ENCODE measurements around the gene ATP1A1. TPM values are rescaled to one million over a fixed set of nuclear protein-coding genes. Genes with fewer than 3 reads are reported as not detected.

The ATP1A1 gene
- total and polyA plus RNA-seq, 9 of the 15 experiments (the other 6 are each of a cell fraction or from before 2014, with no cell fraction given): 99.3 to 513 (median 234) TPM

GRCh38 chr1:116361648-116362047 is 11.4 kb upstream of the ATP1A1 start (continued):
- no peak for TF ChIP-seq SREBF2 (CRISPR knock-in tag; IDR thresholded peaks at IDR 0.05)
- TF ChIP-seq JUN (IDR thresholded peaks at IDR 0.05; ENCODE audit: borderline replicate concordance, low read depth, low read length): no peak
- TF ChIP-seq JUN (CRISPR knock-in tag; IDR thresholded peaks at IDR 0.05; ENCODE audit: borderline replicate concordance): no peak
- no peak for TF ChIP-seq NFIX (CRISPR knock-in tag; IDR thresholded peaks at IDR 0.05; ENCODE audit: low read depth)

- 54% methylated on average over 4 of the region's 4 CpGs for WGBS (ENCODE audit: insufficient coverage, low coverage, missing lambda C conversion rate)
- FAIRE-seq (no peak), DNase-seq (ENCODE audit: extremely low read depth in 1 of 4, low spot score in 3 of 4) (no peak), ATAC-seq (no peak)
- Histone ChIP-seq H3K27me3 (ENCODE audit: control insufficient read depth in 2 of 2, insufficient read depth in 2 of 2, low read length in 2 of 2) (peaks cover 3 to 5% of the 10 kb centered on the region in 2 experiments; a peak in 3 of 5 replicates), H3K9me3 (replicated peaks; ENCODE audit: control insufficient read depth, insufficient read depth, low read depth, low read length) (no peaks in the 10 kb centered on the region), H3K9ac (ENCODE audit: insufficient read depth in 1 of 2, low read depth in 2 of 2, low read length in 2 of 2) (no peak overlapping the region), H2AFZ (ENCODE audit: low read depth, low read length) (no peak overlapping the region), H3K4me2 (ENCODE audit: insufficient read depth, low read length) (no peak overlapping the region), H3K9me1 (ENCODE audit: control insufficient read depth, insufficient read depth, low read length) (no peaks in the 10 kb centered on the region), H3K4me3 (no peak overlapping the region), H3K79me2 (ENCODE audit: control insufficient read depth, insufficient read depth, low read length) (no peaks in the 10 kb centered on the region), H4K20me1 (replicated peaks; ENCODE audit: control insufficient read depth, insufficient read depth, low read length) (no peaks in the 10 kb centered on the region), H3K27ac (ENCODE audit: extremely low read depth, low read depth, low read length) (no peak overlapping the region), H3K36me3 (ENCODE audit: control insufficient read depth, insufficient read depth, low read length) (no peaks in the 10 kb centered on the region), H3K4me1 (replicated peaks in 1 of 2; ENCODE audit: control insufficient read depth in 2 of 2, insufficient read depth in 2 of 2, low read length in 2 of 2) (no peaks in the 10 kb centered on the region; a peak in 1 of 5 replicates)
- in situ Hi-C loops (cut with MboI) (loop anchor here (5.0 kb wide), 1 partner anchor 120 kb away; no protein-coding TSS in a partner anchor), intact Hi-C loops (cut with micrococcal nuclease) (loop anchor here (5.0 kb wide), 1 partner anchor 210 kb away; no protein-coding TSS in a partner anchor)
- BruUV-seq (replicated peaks): no TSS peak
- ChIA-PET CTCF (ENCODE audit: low intra/inter-chr PET ratio) (interaction anchor here (2.1 to 3.3 kb wide), 2 partner anchors 123 to 138 kb away, joined by 6 to 33 read pairs; no protein-coding TSS in a partner anchor), POLR2A (no interaction called here)
- no peak for TF ChIP-seq ILK (tag; IDR thresholded peaks at IDR 0.05; ENCODE audit: borderline replicate concordance, low read depth)
- no peak for TF ChIP-seq ZEB2 (IDR thresholded peaks at IDR 0.05)
- TF ChIP-seq ZNF143 (CRISPR knock-in tag; IDR thresholded peaks at IDR 0.05): no peak
- no peak for TF ChIP-seq CBX3 (IDR thresholded peaks at IDR 0.05; ENCODE audit: borderline replicate concordance in 1 of 2, low read length in 2 of 2)
- no peak for TF ChIP-seq TAL1 (IDR thresholded peaks at IDR 0.05)
- TF ChIP-seq ZNF316 (IDR thresholded peaks at IDR 0.05): no peak
- no peak for TF ChIP-seq HDAC3 (IDR thresholded peaks at IDR 0.05; ENCODE audit: borderline replicate concordance, partially characterized antibody)
- no peak for TF ChIP-seq ATF2 (CRISPR knock-in tag; IDR thresholded peaks at IDR 0.05)
- no peak for TF ChIP-seq ZNF717 (CRISPR knock-in tag; IDR thresholded peaks at IDR 0.05)
These were observed 11.0 kb upstream of the ATP1A1 start for GRCh38 chr1:116362050-116362449.
